ENCODE measurements around the gene PRR16.
A peak's percentile ranks its signal among the peaks of the same experiment; 100 is the strongest.
"Not testable (repeated sequence)": the region's sequence is repeated elsewhere in the genome, so short reads cannot be mapped to it uniquely, and the experiment has no call there.

PRR16 gene

GRCh38 chr5:120655828-120656435 is 191.8 kb downstream of the PRR16 start:
- DNase-seq (ENCODE audit: low spot score) = peak; percentile 6

DNA sequence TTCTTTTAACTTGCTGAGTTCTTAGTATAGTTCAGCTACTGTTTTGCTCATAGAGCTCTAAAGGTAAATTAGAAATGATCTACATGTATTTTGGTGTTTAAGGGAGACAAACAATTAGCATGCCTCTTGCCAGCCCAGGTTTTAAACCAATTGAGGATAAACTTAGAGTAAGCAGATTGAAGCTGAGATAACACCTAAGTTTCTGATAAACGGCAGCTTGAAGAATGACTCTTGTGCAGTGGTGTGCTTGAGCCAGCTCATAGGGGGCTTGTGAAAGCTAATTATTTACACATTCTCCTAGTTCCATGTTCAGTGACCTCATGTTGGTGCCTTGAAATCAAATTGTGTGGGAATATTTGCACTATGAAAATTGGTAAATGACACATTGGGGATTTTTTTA is 193.0 kb downstream of the PRR16 start:
- no peak for DNase-seq (ENCODE audit: low spot score)

DNA sequence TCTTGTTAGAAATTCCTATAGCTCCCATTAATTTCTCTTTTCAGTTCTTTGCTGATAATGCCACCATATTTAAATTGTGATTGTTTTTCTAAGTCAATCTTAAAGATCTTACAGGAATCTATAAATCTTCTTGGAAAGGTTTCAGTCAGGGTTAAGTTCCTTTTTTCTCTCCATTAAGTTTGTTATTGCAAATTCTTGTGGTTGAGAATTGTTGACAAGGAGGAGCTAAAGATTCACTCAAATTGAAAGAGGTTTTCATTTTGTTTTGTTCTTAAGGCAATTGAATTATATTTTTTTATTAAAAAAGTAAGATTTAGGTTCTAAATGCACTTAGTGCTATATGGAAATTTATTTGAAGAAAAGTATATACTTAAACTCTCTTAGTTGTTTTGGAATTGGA is 213.4 kb downstream of the PRR16 start:
- no peak for DNase-seq (ENCODE audit: low spot score)

DNA sequence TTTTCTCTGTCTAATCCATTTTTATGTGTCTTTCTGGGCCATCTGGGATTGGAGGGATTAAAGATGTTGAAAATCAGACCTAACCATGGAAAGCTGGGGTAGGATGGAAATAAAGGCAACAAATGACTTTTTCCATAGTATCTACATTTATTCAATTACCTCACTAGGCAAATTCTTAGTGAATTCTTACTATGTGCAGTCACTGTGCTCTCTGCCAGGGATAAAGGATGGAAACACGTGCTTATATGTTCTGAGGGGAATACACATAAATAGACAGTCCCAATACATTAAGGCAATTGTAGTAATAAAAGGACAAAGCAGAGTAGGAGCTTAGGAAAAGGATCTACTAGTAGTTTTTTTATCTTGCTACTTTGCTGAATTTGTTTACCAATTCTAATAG is 214.2 kb downstream of the PRR16 start:
- no peak for DNase-seq (ENCODE audit: low spot score)

- DNase-seq (ENCODE audit: low spot score) = no peak
These were observed 218.8 kb downstream of the PRR16 start for GRCh38 chr5:120682851-120683250.

DNA sequence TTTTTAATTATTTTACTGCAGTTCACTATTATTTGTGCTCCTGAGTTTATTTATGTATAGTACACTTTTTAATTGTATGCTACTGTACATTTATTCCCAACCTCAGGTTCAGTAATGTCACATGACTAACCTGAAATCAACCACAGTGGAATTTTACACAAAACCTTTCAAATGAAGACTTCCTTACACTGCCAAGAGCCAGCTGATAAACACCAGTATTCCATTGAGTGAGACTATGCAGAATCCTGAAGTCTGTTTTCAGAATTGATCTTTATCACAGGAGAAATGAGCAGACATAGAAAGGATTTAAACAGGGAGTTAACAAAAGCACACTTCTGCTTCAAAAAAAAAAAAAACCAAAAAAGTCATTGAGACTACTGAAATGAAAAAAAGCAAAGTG is 219.5 kb downstream of the PRR16 start:
- DNase-seq (ENCODE audit: low spot score) = no peak

GRCh38 chr5:120684213-120684612 is 220.1 kb downstream of the PRR16 start:
- no peak for DNase-seq (ENCODE audit: low spot score)

- no peak for DNase-seq (ENCODE audit: low spot score)
These were observed 220.8 kb downstream of the PRR16 start for GRCh38 chr5:120684749-120685415.

GRCh38 chr5:120690621-120691407 is 226.7 kb downstream of the PRR16 start:
- no peak for DNase-seq (ENCODE audit: low spot score)

DNA sequence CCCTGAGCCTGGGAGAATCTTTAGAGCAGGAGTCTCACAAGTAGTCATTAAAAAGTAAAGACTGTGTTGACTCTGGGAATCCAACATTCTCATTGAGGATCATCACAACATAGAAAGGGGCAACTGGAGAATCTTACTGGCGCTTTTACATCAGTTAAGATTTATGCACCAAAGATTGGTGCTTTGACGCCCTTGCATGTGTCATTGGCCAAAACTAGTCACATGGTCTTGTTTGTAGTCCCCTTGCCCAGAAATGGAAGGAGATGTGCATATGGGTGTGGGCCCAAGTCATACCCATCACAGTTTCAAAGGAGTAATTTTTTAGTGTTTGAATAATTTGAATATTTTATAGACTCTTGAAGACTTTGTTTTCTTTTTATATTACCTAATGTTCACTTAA is 228.2 kb downstream of the PRR16 start:
- DNase-seq (ENCODE audit: low spot score) = no peak

DNA sequence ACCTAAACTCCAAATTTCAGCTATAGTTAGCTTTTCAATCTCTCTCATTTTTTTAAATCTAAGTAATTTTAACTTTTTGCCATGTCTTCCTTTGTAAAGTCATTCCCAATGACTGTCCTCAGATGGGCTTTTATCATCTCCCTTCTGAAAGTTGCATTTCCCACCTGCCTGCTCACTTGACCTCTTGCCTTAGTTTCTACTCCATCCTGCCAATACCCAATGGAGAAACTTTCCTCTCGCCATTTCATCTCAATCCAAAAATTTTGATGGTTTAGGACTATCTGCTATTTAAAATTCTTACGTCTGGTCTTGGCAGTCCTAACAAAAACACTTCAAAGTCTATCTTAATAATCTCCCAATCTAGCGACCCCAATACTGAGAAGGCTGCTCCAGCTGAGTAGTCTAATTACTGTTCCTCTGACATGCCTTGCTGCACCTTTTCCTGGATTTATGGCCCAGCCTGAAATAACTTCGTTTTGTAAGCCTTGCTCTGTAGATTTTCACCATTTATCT is 231.3 kb downstream of the PRR16 start:
- no peak for DNase-seq (ENCODE audit: low spot score)

- no peak for DNase-seq (ENCODE audit: low spot score)
These were observed 233.0 kb downstream of the PRR16 start for GRCh38 chr5:120697147-120697546.

GRCh38 chr5:120697670-120698327 is 233.7 kb downstream of the PRR16 start:
- not testable (repeated sequence) for DNase-seq (ENCODE audit: low spot score)

- DNase-seq (ENCODE audit: low spot score) = not testable (repeated sequence)
These were observed 236.6 kb downstream of the PRR16 start for GRCh38 chr5:120700653-120701052.

- DNase-seq (ENCODE audit: low spot score) = not testable (repeated sequence)
These were observed 238.9 kb downstream of the PRR16 start for GRCh38 chr5:120702817-120703538.

GRCh38 chr5:120703918-120704587 is 240.0 kb downstream of the PRR16 start:
- no peak for DNase-seq (ENCODE audit: low spot score)

DNA sequence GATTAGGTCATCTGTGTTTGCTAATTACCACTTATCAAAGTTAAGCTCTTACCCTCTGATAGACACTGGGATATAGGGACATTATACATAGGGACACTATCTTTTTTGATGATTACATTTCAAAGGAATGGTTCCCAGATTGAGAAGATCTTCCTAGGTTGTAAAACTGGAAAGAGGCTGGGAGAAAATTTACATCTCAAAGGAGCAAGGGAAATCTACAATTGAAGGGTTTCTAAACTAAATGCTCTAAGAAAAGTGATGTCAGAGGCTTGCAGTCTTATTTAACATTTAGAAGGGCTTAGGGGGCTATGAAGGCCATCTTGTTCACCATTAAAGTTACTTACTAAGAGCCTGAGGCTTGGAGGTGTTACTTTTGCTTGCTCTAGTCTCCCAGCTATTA is 242.8 kb downstream of the PRR16 start:
- DNase-seq (ENCODE audit: low spot score) = no peak

- DNase-seq (ENCODE audit: low spot score) = no peak
These were observed 253.3 kb downstream of the PRR16 start for GRCh38 chr5:120717381-120717780.

DNA sequence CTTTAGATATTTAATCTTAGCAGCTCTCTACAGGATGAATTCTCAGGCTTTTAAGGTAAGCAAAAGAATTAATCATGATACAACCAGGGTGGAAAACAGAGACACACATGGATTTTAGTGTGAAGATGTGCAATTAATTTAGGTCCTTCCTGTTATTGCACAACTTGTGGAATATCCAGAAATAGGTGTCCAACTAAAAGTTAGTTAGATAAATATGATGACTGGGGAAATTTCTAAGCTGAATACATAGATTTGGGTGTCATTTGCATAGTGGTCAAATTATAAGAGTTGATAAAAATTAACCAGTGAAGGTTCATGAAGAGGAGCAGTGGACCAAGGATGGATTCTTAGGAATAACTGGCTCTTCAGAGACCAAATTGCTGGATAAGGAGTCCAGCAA is 266.1 kb downstream of the PRR16 start:
- no peak for DNase-seq (ENCODE audit: low spot score)

- no peak for DNase-seq (ENCODE audit: low spot score)
These were observed 269.9 kb downstream of the PRR16 start for GRCh38 chr5:120734033-120734432.

DNA sequence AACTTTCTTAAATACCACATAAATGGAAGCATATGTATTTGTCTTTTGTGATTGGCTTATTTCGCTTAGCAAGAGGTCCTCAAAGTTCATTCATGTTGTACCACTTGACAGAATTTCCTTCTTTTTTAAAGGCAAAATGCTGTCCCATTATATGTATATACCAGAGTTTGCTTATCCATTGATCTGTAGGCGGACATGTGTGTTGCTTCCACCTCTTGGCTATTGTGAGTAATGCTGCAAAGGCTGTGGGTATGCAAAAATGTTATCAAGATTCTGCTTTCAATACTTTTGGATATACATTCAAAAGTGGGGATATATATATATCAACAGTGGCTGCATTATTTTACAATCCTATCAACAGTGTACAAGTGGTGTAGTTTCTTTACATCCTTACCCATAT is 271.0 kb downstream of the PRR16 start:
- DNase-seq (ENCODE audit: low spot score) = no peak
